ENCODE results near the gene DOK3.

DNA sequence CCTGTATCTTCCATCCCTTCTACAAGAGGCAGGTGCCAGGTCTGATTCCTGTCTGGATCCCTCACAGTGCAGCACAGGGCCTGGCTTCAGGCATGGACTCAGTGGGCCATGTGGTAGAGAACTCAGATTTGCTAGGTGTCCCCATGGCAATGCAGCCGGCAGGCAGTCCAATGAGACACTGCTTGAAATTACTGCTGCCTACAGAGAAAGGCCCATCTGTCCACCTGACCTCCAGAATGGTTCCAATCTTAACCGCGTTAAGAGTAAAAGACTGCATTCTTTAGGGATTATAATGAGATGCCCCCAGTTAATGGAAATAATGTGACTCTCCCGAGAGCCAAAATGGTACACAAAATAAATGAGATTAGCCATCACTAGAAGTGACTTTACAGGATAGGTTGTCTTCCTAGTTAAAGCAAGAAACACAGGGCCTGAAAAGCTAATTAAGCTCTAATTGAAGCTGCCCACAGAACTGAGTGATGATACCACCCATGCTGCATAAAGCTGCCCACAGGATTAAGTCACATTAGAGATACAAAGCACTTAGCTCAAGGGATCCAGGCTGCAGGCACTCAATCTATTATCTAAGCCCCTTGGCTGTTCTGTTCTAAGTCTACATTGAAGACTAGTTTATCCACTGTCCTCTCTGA lies 33.3 kb upstream of the DOK3 start:
- TF ChIP-seq, protein P1, sequence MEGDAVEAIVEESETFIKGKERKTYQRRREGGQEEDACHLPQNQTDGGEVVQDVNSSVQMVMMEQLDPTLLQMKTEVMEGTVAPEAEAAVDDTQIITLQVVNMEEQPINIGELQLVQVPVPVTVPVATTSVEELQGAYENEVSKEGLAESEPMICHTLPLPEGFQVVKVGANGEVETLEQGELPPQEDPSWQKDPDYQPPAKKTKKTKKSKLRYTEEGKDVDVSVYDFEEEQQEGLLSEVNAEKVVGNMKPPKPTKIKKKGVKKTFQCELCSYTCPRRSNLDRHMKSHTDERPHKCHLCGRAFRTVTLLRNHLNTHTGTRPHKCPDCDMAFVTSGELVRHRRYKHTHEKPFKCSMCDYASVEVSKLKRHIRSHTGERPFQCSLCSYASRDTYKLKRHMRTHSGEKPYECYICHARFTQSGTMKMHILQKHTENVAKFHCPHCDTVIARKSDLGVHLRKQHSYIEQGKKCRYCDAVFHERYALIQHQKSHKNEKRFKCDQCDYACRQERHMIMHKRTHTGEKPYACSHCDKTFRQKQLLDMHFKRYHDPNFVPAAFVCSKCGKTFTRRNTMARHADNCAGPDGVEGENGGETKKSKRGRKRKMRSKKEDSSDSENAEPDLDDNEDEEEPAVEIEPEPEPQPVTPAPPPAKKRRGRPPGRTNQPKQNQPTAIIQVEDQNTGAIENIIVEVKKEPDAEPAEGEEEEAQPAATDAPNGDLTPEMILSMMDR (IDR thresholded peaks at IDR 0.05; ENCODE audit: extremely low read depth in 1 of 2, insufficient read depth in 1 of 2, low read depth in 1 of 2, low read length in 2 of 2): no peak
- TF ChIP-seq, protein P2, sequence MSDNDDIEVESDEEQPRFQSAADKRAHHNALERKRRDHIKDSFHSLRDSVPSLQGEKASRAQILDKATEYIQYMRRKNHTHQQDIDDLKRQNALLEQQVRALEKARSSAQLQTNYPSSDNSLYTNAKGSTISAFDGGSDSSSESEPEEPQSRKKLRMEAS (IDR thresholded peaks at IDR 0.05; ENCODE audit: insufficient read depth, insufficient read length): no peak
- TF ChIP-seq JUN (IDR thresholded peaks at IDR 0.05; ENCODE audit: borderline replicate concordance, insufficient read depth, insufficient read length, low read depth) (no peak), POLR2A (IDR thresholded peaks at IDR 0.05; ENCODE audit: low read depth, low read length) (no peak)
